HepG2 (cell line): ENCODE data around the gene HYDIN. TPM values are rescaled to one million over a fixed set of nuclear protein-coding genes. Genes with fewer than 3 reads are reported as not detected.
"Not testable (repeated sequence)": the region's sequence is repeated elsewhere in the genome, so short reads cannot be mapped to it uniquely, and the experiment has no call there.

Experiments used
- ATAC-seq: fragments of 200-7000 bp; cut with Tn5 transposase; 3 replicates; pipeline ENCODE4 v1.9.1; 2020; ENCODE audit warnings: mild to moderate bottlenecking, moderate library complexity
- BruUV-seq: library from RNA; stranded (reverse); fragments of 400-500 nt; replicated peaks from 2 replicates; lab custom pipeline; 2021; lab: Mats Ljungman, UMichigan
- CTCF ChIA-PET: fragments of 300-600 bp; formaldehyde crosslinking; extraction: SDS; loops from one replicate; lab custom pipeline; 2021; ENCODE audit warnings: low total read pairs, inconsistent platforms, low intra/inter-chr PET ratio; lab: Yijun Ruan, JAX
- POLR2A ChIA-PET: fragments of 350-600 bp; sonication (Branson Sonifier 250); formaldehyde crosslinking; loops from one replicate; lab custom pipeline; 2020; ENCODE audit warnings: antibody characterized with exemption, inconsistent platforms; lab: Yijun Ruan, JAX
- DNase-seq: peaks from one replicate; pipeline ENCODE4 v3.0.0-alpha.2; 2015; ENCODE audit warnings: low spot score
- FAIRE-seq: peaks from 3 replicates; lab custom pipeline; 2011; peaks lifted over from hg19 to GRCh38; lab: Jason Lieb, UNC
- H2AFZ ChIP-seq: one replicate; pipeline ENCODE4 v1.6.1; 2011; ENCODE audit warnings: low read length, inconsistent platforms
- H3K27ac ChIP-seq: fragments of 300-600 bp; 3 replicates; pipeline ENCODE4 v1.8.0; 2011; ENCODE audit warnings: mixed run types, mild to moderate bottlenecking, mixed read lengths, low read length, inconsistent platforms; ENCODE audit not compliant: insufficient read depth; ENCODE audit errors: extremely low read length
- H3K27me3 ChIP-seq, 2 experiments: fragments of 200-600 bp in 1 of 2; 2 replicates in 1 of 2; 3 replicates in 1 of 2; pipeline versions ENCODE4 v1.6.0 to v1.8.0; 2011; ENCODE audit warnings: low read length in 2 of 2, mild to moderate bottlenecking in 2 of 2, moderate library complexity in 2 of 2, inconsistent platforms in 1 of 2; ENCODE audit not compliant: insufficient read depth in 2 of 2, control insufficient read depth in 1 of 2
- H3K36me3 ChIP-seq, 2 experiments: fragments of 200-600 bp in 1 of 2; replicated peaks in 1 of 2; 2 replicates in 1 of 2; 3 replicates in 1 of 2; pipeline versions ENCODE4 v1.5.1 to v1.8.0; 2011; ENCODE audit warnings: low read length in 2 of 2, inconsistent platforms in 1 of 2; ENCODE audit not compliant: insufficient read depth in 2 of 2, control insufficient read depth in 1 of 2
- H3K4me1 ChIP-seq: 2 replicates; pipeline ENCODE4 v1.5.1; 2012; ENCODE audit warnings: low read length, inconsistent platforms; ENCODE audit not compliant: insufficient read depth
- H3K4me2 ChIP-seq: 2 replicates; pipeline ENCODE4 v1.6.0; 2011; ENCODE audit warnings: low read depth, low read length, inconsistent platforms
- H3K4me3 ChIP-seq, 3 experiments: fragments of 200-600 bp in 1 of 3; sonication (generic), shearing (Covaris generic) in 1 of 3; replicated peaks in 1 of 3; 2 replicates each; pipeline ENCODE4 v1.5.1; 2011 to 2016; ENCODE audit warnings: low read length in 3 of 3, inconsistent platforms in 2 of 3, low read depth in 2 of 3, mild to moderate bottlenecking in 2 of 3, control low read depth in 1 of 3, mixed read lengths in 1 of 3; ENCODE audit not compliant: insufficient read depth in 1 of 3
- H3K79me2 ChIP-seq: one replicate; pipeline ENCODE4 v1.6.1; 2011; ENCODE audit warnings: low read length, inconsistent platforms; ENCODE audit not compliant: insufficient read depth
- H3K9ac ChIP-seq: 2 replicates; pipeline ENCODE4 v1.6.0; 2011; ENCODE audit warnings: mild to moderate bottlenecking, low read depth, low read length, inconsistent platforms; ENCODE audit not compliant: insufficient read depth
- H3K9me3 ChIP-seq: 2 replicates; pipeline ENCODE4 v1.5.1; 2012; ENCODE audit warnings: mild to moderate bottlenecking, low read length
- H4K20me1 ChIP-seq: 2 replicates; pipeline ENCODE4 v1.6.0; 2011; ENCODE audit warnings: inconsistent platforms, mild to moderate bottlenecking, low read length, moderate library complexity; ENCODE audit not compliant: insufficient read depth
- WGBS: methylation state at CpG from one replicate; pipeline ENCODE4 v1.1.6; 2017; ENCODE audit warnings: low lambda C conversion rate; 5-methylcytosine and 5-hydroxymethylcytosine counted together
- in situ Hi-C: cut with HindIII; loops from 2 replicates; pipeline ENCODE4 v1.10.0; 2017; ENCODE audit warnings: low pct_unique_long_range_greater_than_20kb; ENCODE audit not compliant: extremely low pct_ligation_motif_present
- intact Hi-C: fragments of 100-400 bp; cut with micrococcal nuclease; formaldehyde crosslinking; loops from one replicate; pipeline ENCODE4 v1.10.0; 2022; ENCODE audit not compliant: unreplicated experiment
- polyA plus RNA-seq, 8 experiments: library from polyadenylated mRNA; depleted of rRNA in 3 of 8; stranded (reverse) in 7 of 8; unstranded in 1 of 8; fragments of >200 nt; fragmentation: Illumina TruSeq in 4 of 8; extraction: Trizol in 4 of 8; gene quantifications; 2 replicates each; pipeline versions ENCODE4 v1.2.1 to v1.2.3, GENCODE V29; 2011 to 2016; ENCODE audit warnings: low read depth in 4 of 8, missing spikeins in 1 of 8, mixed read lengths in 1 of 8; ENCODE audit not compliant: insufficient read depth in 1 of 8
- total RNA-seq, 5 experiments: library from RNA; depleted of rRNA; stranded (reverse); fragments of >200 nt; fragmentation: Illumina TruSeq; extraction: Trizol; gene quantifications; 2 replicates each; pipeline ENCODE4 v1.2.3, GENCODE V29; 2016; ENCODE audit warnings: low read depth in 1 of 5

HYDIN gene
- total and polyA plus RNA-seq, 2 of the 13 experiments (the other 11 are each of a cell fraction or from before 2014, with no cell fraction given) = not detected

- WGBS = 0% methylated on average over 1 of the region's 2 CpGs
- BruUV-seq, FAIRE-seq: not testable (repeated sequence)
Measured at GRCh38 chr16:70822734-70823133, 407.8 kb downstream of the HYDIN start.

GRCh38 chr16:70818088-70818487 lies 412.4 kb downstream of the HYDIN start:
- intact Hi-C loops, POLR2A ChIA-PET, H3K36me3 ChIP-seq, H3K4me1 ChIP-seq, H3K27ac ChIP-seq, H3K4me2 ChIP-seq, H3K9ac ChIP-seq, H4K20me1 ChIP-seq, H3K79me2 ChIP-seq, BruUV-seq, H2AFZ ChIP-seq, ATAC-seq, in situ Hi-C loops, H3K27me3 ChIP-seq, H3K9me3 ChIP-seq, H3K4me3 ChIP-seq, CTCF ChIA-PET, DNase-seq, FAIRE-seq: not testable (repeated sequence)
- WGBS = 33% methylated on average over 5 of the region's 13 CpGs

More at GRCh38 chr16:70822734-70823133, 407.8 kb downstream of the HYDIN start:
- H3K79me2 ChIP-seq, H3K36me3 ChIP-seq, H3K4me2 ChIP-seq, H3K4me1 ChIP-seq, H3K27me3 ChIP-seq, H3K9ac ChIP-seq, H2AFZ ChIP-seq, H3K4me3 ChIP-seq, CTCF ChIA-PET, intact Hi-C loops, H3K9me3 ChIP-seq, ATAC-seq, DNase-seq, POLR2A ChIA-PET, in situ Hi-C loops, H4K20me1 ChIP-seq, H3K27ac ChIP-seq: not testable (repeated sequence)
